ENCODE results near the gene SNX25.

GRCh38 chr4:185227713-185228278 is 18.4 kb downstream of the SNX25 start:
- no peak for TF ChIP-seq CTCF (IDR thresholded peaks at IDR 0.05)
- no peak for TF ChIP-seq POLR2A (IDR thresholded peaks at IDR 0.05)
